Endothelial cell (in vitro differentiated cells): ENCODE measurements around the gene RNF103. TPM values are rescaled to one million over a fixed set of nuclear protein-coding genes. Genes with fewer than 3 reads are reported as not detected.
A peak's percentile ranks its signal among the peaks of the same experiment; 100 is the strongest.

Experiments used
- DNase-seq: peaks from one replicate; pipeline ENCODE4 v3.0.0; 2021; ENCODE audit warnings: low spot score
- H3K27ac Mint-ChIP-seq: one replicate; pipeline ENCODE4 v1.8.0; 2021; ENCODE audit warnings: mixed read lengths, inconsistent platforms; ENCODE audit not compliant: unreplicated experiment
- H3K27me3 Mint-ChIP-seq: one replicate; pipeline ENCODE4 v1.8.0; 2021; ENCODE audit warnings: mild to moderate bottlenecking, moderate library complexity, mixed read lengths, inconsistent platforms; ENCODE audit not compliant: unreplicated experiment
- H3K36me3 Mint-ChIP-seq: one replicate; pipeline ENCODE4 v1.8.0; 2021; ENCODE audit warnings: mild to moderate bottlenecking, low read depth, mixed read lengths, inconsistent platforms; ENCODE audit not compliant: unreplicated experiment
- H3K4me1 Mint-ChIP-seq: one replicate; pipeline ENCODE4 v1.8.0; 2021; ENCODE audit warnings: mild to moderate bottlenecking, mixed read lengths, inconsistent platforms; ENCODE audit not compliant: unreplicated experiment
- H3K4me3 Mint-ChIP-seq: one replicate; pipeline ENCODE4 v1.8.0; 2021; ENCODE audit warnings: mild to moderate bottlenecking, mixed read lengths, inconsistent platforms; ENCODE audit not compliant: unreplicated experiment
- H3K9me3 Mint-ChIP-seq: one replicate; pipeline ENCODE4 v1.8.0; 2021; ENCODE audit warnings: mixed read lengths, inconsistent platforms; ENCODE audit not compliant: unreplicated experiment
- CTCF ChIP-seq: fragments of 200-600 bp; sonication (generic); IDR thresholded peaks from one replicate; pipeline ENCODE4 v1.5.0; 2021; ENCODE audit warnings: antibody characterized with exemption; ENCODE audit not compliant: unreplicated experiment
- total RNA-seq: library from RNA; stranded (reverse); fragmentation: NEBNext Ultra II Directional; extraction: Animal tissue kit (Norgen Biotek cat#: 25700); gene quantifications from one replicate; pipeline ENCODE4 v1.2.1, GENCODE V29; 2021; ENCODE audit not compliant: unreplicated experiment

RNF103 gene
- total RNA-seq, 1 donor from 2014 or later, result 31.9 TPM

GRCh38 chr2:86562922-86563649 is 60.6 kb downstream of the RNF103 start, which contains the start of gene CHMP3:
TSS of gene CHMP3 (minus strand) at chr2:86563443. CDS start at chr2:86563348, 95 bp downstream.
- H3K27me3 Mint-ChIP-seq, result peaks cover 4% of the 10 kb centered on the region
- TF ChIP-seq CTCF, result no peak
- H3K4me1 Mint-ChIP-seq, result peaks cover 14% of the 10 kb centered on the region
- peak within 1 kb of the TSS; percentile 98 for H3K27ac Mint-ChIP-seq
- H3K9me3 Mint-ChIP-seq, result no peaks in the 10 kb centered on the region
- peaks cover 4% of the 10 kb centered on the region for H3K36me3 Mint-ChIP-seq
- peak within 1 kb of the TSS; percentile 97 for H3K4me3 Mint-ChIP-seq
- DNase-seq, result peak; percentile 93

- no peak for DNase-seq
- no peak for TF ChIP-seq CTCF
- H3K27me3 Mint-ChIP-seq, result peaks cover 4% of the 10 kb centered on the region
- H3K9me3 Mint-ChIP-seq, result no peaks in the 10 kb centered on the region
- H3K27ac Mint-ChIP-seq, result peak overlapping the region; percentile 98
- H3K36me3 Mint-ChIP-seq, result peaks cover 4% of the 10 kb centered on the region
- peak overlapping the region; percentile 97 for H3K4me3 Mint-ChIP-seq
- H3K4me1 Mint-ChIP-seq, result peaks cover 14% of the 10 kb centered on the region
Observed at GRCh38 chr2:86562485-86562921, 61.2 kb downstream of the RNF103 start.

GRCh38 chr2:86557836-86558235 is 65.8 kb downstream of the RNF103 start:
- H3K27me3 Mint-ChIP-seq, result peaks cover 6% of the 10 kb centered on the region
- no peaks in the 10 kb centered on the region for H3K9me3 Mint-ChIP-seq
- H3K4me3 Mint-ChIP-seq, result no peak overlapping the region
- peaks cover 4% of the 10 kb centered on the region for H3K36me3 Mint-ChIP-seq
- no peak for DNase-seq
- peaks cover 14% of the 10 kb centered on the region for H3K4me1 Mint-ChIP-seq
- no peak overlapping the region for H3K27ac Mint-ChIP-seq
- no peak for TF ChIP-seq CTCF

GRCh38 chr2:86556508-86556907 is 67.2 kb downstream of the RNF103 start:
- peaks cover 3% of the 10 kb centered on the region for H3K4me1 Mint-ChIP-seq
- no peak overlapping the region for H3K4me3 Mint-ChIP-seq
- TF ChIP-seq CTCF, result no peak
- peaks cover 3% of the 10 kb centered on the region for H3K36me3 Mint-ChIP-seq
- no peak overlapping the region for H3K27ac Mint-ChIP-seq
- no peak for DNase-seq
- no peaks in the 10 kb centered on the region for H3K9me3 Mint-ChIP-seq
- peaks cover 4% of the 10 kb centered on the region for H3K27me3 Mint-ChIP-seq

Other genes with a start within 250 kb of the RNF103 start
- 63.9 TPM for gene KDM3A, start 182.5 kb downstream of the RNF103 start, total RNA-seq
- gene CHMP3, start 60.4 kb downstream of the RNF103 start, total RNA-seq, result 70.5 TPM
- 40.2 TPM for gene RMND5A, start 96.4 kb upstream of the RNF103 start, total RNA-seq
- not detected for gene CD8A, start 167.0 kb upstream of the RNF103 start, total RNA-seq
- not detected for gene CD8B, start 238.0 kb upstream of the RNF103 start, total RNA-seq